MM.1S (cell line): ENCODE results near the gene COL6A2.

Source experiments
- DNase-seq: peaks from one replicate; pipeline ENCODE4 v3.0.0-alpha.2; 2015
- H2AFZ ChIP-seq: fragments of 300-600 bp; sonication (generic); 2 replicates; pipeline ENCODE4 v1.6.0; 2016; ENCODE audit warnings: antibody characterized with exemption, low read length
- H3F3A ChIP-seq: fragments of 300-600 bp; sonication (generic); 2 replicates; pipeline ENCODE4 v1.6.1; 2016; ENCODE audit warnings: mild to moderate bottlenecking, antibody characterized with exemption, low read length, moderate library complexity, mixed read lengths; ENCODE audit not compliant: insufficient read depth
- H3K27ac ChIP-seq: fragments of 300-600 bp; sonication (generic); 2 replicates; pipeline ENCODE4 v1.5.1; 2016; ENCODE audit warnings: mild to moderate bottlenecking, low read length
- H3K27me3 ChIP-seq: fragments of 300-600 bp; sonication (generic); replicated peaks from 2 replicates; pipeline ENCODE4 v1.6.0; 2016; ENCODE audit warnings: low read length; ENCODE audit not compliant: insufficient read depth
- H3K36me3 ChIP-seq: fragments of 300-600 bp; sonication (generic); replicated peaks from 2 replicates; pipeline ENCODE4 v1.6.1; 2016; ENCODE audit warnings: mild to moderate bottlenecking, low read length, mixed read lengths; ENCODE audit not compliant: insufficient read depth
- H3K4me1 ChIP-seq: fragments of 300-600 bp; sonication (generic); 2 replicates; pipeline ENCODE4 v1.6.1; 2016; ENCODE audit warnings: low read length, mixed read lengths
- H3K4me2 ChIP-seq: fragments of 300-600 bp; sonication (generic); 2 replicates; pipeline ENCODE4 v1.6.0; 2016; ENCODE audit warnings: low read depth, low read length
- H3K4me3 ChIP-seq: fragments of 300-600 bp; sonication (generic); 2 replicates; pipeline ENCODE4 v1.5.1; 2016; ENCODE audit warnings: low read length, mixed read lengths
- H3K79me2 ChIP-seq: fragments of 300-600 bp; sonication (generic); 2 replicates; pipeline ENCODE4 v1.6.1; 2016; ENCODE audit warnings: mixed run types, low read length, mixed read lengths
- H3K9ac ChIP-seq: fragments of 300-600 bp; sonication (generic); 2 replicates; pipeline ENCODE4 v1.6.1; 2016; ENCODE audit warnings: low read length, mixed read lengths
- H3K9me2 ChIP-seq: fragments of 300-600 bp; sonication (generic); replicated peaks from 2 replicates; pipeline ENCODE4 v1.6.1; 2016; ENCODE audit warnings: mild to moderate bottlenecking, low read length, mixed read lengths; ENCODE audit not compliant: insufficient read depth
- H3K9me3 ChIP-seq: fragments of 300-600 bp; sonication (generic); replicated peaks from 2 replicates; pipeline ENCODE4 v1.6.1; 2016; ENCODE audit warnings: mild to moderate bottlenecking, low read length, mixed read lengths; ENCODE audit not compliant: insufficient read depth
- H4K20me1 ChIP-seq: fragments of 300-600 bp; sonication (generic); 2 replicates; pipeline ENCODE4 v1.6.1; 2016; ENCODE audit warnings: mild to moderate bottlenecking, low read length, moderate library complexity, mixed read lengths; ENCODE audit not compliant: insufficient read depth
- EZH2 ChIP-seq: fragments of 300-600 bp; sonication (generic); optimal IDR thresholded peaks from 2 replicates; pipeline ENCODE3; 2017; ENCODE audit warnings: low read depth, mild to moderate bottlenecking, antibody characterized with exemption, low read length, mixed read lengths
- EZH2phosphoT487 ChIP-seq: fragments of 300-600 bp; sonication (generic); IDR thresholded peaks from 2 replicates; pipeline ENCODE4 v1.6.1; 2018; ENCODE audit warnings: antibody characterized with exemption, low read length
- TF ChIP-seq, protein P1 (sequence below): fragments of 300-600 bp; sonication (generic); IDR thresholded peaks from 2 replicates; pipeline ENCODE4 v1.5.1; 2016; ENCODE audit warnings: antibody characterized with exemption, low read length, mixed read lengths

The COL6A2 gene

GRCh38 chr21:46150073-46150472 is 52.2 kb downstream of the COL6A2 start:
- H4K20me1 ChIP-seq: no peaks in the 10 kb centered on the region
- H3K9me2 ChIP-seq: no peaks in the 10 kb centered on the region
- no peaks in the 10 kb centered on the region for H3K79me2 ChIP-seq
- H3F3A ChIP-seq: no peaks in the 10 kb centered on the region
- H3K4me3 ChIP-seq: no peak overlapping the region
- no peak overlapping the region for H3K9ac ChIP-seq
- peaks cover 56% of the 10 kb centered on the region for H3K27me3 ChIP-seq
- H3K9me3 ChIP-seq: no peaks in the 10 kb centered on the region
- no peaks in the 10 kb centered on the region for H3K36me3 ChIP-seq
- TF ChIP-seq EZH2phosphoT487: no peak
- TF ChIP-seq EZH2: no peak
- TF ChIP-seq, protein P1, sequence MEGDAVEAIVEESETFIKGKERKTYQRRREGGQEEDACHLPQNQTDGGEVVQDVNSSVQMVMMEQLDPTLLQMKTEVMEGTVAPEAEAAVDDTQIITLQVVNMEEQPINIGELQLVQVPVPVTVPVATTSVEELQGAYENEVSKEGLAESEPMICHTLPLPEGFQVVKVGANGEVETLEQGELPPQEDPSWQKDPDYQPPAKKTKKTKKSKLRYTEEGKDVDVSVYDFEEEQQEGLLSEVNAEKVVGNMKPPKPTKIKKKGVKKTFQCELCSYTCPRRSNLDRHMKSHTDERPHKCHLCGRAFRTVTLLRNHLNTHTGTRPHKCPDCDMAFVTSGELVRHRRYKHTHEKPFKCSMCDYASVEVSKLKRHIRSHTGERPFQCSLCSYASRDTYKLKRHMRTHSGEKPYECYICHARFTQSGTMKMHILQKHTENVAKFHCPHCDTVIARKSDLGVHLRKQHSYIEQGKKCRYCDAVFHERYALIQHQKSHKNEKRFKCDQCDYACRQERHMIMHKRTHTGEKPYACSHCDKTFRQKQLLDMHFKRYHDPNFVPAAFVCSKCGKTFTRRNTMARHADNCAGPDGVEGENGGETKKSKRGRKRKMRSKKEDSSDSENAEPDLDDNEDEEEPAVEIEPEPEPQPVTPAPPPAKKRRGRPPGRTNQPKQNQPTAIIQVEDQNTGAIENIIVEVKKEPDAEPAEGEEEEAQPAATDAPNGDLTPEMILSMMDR: no peak
- no peak for DNase-seq
- H3K4me1 ChIP-seq: no peaks in the 10 kb centered on the region
- no peak overlapping the region for H3K27ac ChIP-seq
- H2AFZ ChIP-seq: no peak overlapping the region
- H3K4me2 ChIP-seq: no peak overlapping the region

- Histone ChIP-seq H3K36me3 (no peaks in the 10 kb centered on the region), H3F3A (no peaks in the 10 kb centered on the region), H3K9me2 (no peaks in the 10 kb centered on the region), H2AFZ (no peak overlapping the region), H3K27ac (no peak overlapping the region), H3K4me1 (no peaks in the 10 kb centered on the region), H3K9ac (no peak overlapping the region), H3K4me3 (no peak overlapping the region), H4K20me1 (no peaks in the 10 kb centered on the region), H3K9me3 (no peaks in the 10 kb centered on the region), H3K27me3 (peaks cover 56% of the 10 kb centered on the region), H3K4me2 (no peak overlapping the region), H3K79me2 (no peaks in the 10 kb centered on the region)
- DNase-seq: no peak
- TF ChIP-seq EZH2phosphoT487 (no peak), EZH2 (no peak)
- TF ChIP-seq, protein P1: no peak
Measured at GRCh38 chr21:46150491-46151121, 52.7 kb downstream of the COL6A2 start.

DNA sequence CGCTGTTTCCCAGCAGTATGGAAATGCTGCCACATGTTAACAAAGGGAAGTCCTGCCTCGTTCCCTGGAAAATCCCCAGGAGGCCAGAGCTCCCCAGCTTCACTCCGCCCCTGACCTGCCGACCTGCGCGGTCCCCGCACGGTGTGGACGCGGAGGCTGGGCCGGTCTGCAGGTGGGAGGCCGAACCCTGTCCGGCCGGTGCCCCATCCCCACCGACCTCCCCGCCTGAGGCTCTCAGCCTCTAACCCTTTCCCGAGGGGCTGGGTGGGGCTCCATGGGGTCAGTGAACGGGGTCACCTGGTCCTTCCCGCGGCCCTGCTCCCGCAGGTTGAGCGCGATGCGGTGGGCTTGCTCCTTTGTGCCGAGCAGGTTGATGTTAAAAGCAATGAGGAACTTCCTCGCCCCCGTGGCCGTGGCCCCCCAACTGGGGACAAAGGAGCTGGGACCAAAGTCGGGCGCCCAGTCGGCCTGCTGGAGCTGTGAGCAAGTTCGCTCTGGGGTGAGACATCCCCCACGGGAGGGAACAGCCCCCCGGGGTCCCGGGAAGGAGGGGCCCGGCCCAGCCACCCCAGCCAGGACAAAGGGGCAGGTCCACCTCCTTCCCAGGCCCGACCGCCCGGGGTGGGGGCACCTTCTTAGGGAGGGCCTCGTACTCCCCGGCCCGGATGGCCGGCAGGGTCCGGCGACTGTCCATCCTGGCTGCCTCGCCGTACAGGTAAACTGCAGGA is 53.5 kb downstream of the COL6A2 start:
- Histone ChIP-seq H2AFZ (no peak overlapping the region), H3K4me2 (no peak overlapping the region), H3K9me2 (no peaks in the 10 kb centered on the region), H3K9ac (no peak overlapping the region), H3F3A (no peaks in the 10 kb centered on the region), H3K9me3 (no peaks in the 10 kb centered on the region), H3K4me1 (no peaks in the 10 kb centered on the region), H4K20me1 (no peaks in the 10 kb centered on the region), H3K27ac (no peak overlapping the region), H3K36me3 (no peaks in the 10 kb centered on the region), H3K79me2 (no peaks in the 10 kb centered on the region), H3K4me3 (no peak overlapping the region), H3K27me3 (peaks cover 56% of the 10 kb centered on the region)
- TF ChIP-seq EZH2phosphoT487 (no peak), EZH2 (no peak)
- TF ChIP-seq, protein P1: no peak
- DNase-seq: no peak
